SK-N-MC (cell line): ENCODE data around the gene CTU2.

Experiments used
- EZH2 ChIP-seq: fragments of 200-600 bp; sonication (generic); IDR thresholded peaks from one replicate; pipeline ENCODE4 v1.6.1; 2017; ENCODE audit warnings: antibody characterized with exemption
- POLR2AphosphoS5 ChIP-seq: IDR thresholded peaks from 2 replicates; pipeline ENCODE4 v1.6.1; 2012; ENCODE audit warnings: mild to moderate bottlenecking, low read depth, low read length, borderline replicate concordance

DNA sequence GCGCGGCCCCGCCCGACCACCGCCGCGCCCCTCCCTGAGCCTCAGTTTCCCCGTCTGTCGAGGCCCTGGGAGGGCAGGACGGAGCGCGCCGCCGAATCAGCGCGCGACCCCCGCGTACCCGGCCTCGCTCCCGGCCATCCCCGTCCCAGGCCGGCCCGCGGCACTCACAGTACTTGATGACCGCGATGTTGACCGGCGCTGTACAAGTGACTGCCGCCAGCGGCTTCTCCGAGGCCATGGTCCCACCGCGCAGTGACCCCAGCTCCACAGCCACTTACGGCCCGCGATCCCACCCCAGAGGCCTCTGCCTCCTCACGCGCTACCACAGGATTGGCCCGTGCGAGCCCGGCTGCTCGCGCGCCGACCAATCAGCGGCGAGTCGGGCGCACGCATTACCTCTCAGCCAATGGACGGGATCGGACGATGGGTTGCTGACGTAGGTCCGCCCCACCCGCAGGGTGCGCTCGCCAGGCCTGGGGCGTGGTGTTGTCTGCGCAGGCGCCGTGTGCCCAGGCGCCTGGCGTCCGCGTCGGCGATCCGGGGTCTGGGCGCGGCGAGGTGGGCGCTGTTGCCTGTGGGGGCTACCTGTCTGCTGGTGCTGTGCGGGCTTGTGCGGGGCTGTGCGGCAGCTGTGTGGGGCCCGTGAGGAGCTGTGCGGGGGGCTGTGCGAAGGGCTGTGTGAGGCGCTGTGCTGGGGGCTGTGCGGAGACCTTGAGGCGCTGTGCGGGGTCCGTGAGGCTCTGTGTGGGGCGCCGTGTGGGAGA is 43.3 kb upstream of the CTU2 start, which contains the start of gene MVD:
- TF ChIP-seq EZH2 (no peak), POLR2AphosphoS5 (peak; percentile 91)
